ENCODE results near the gene SLC6A12. TPM values are rescaled to one million over a fixed set of nuclear protein-coding genes. Genes with fewer than 3 reads are reported as not detected.

SLC6A12 gene
- total RNA-seq, 1 donor = not detected

GRCh38 chr12:257521-258321 lies 43.8 kb upstream of the SLC6A12 start:
- H3K4me1 ChIP-seq (ENCODE audit: insufficient read depth, low read length) = no peaks in the 10 kb centered on the region
- no peaks in the 10 kb centered on the region for H4K20me1 ChIP-seq (ENCODE audit: insufficient read depth, low read length)
- no peak overlapping the region for H2AFZ ChIP-seq (ENCODE audit: low read length)
- no peak for TF ChIP-seq CTCF (IDR thresholded peaks at IDR 0.05; ENCODE audit: extremely low read depth, low read depth, low read length)
- no peak for DNase-seq (ENCODE audit: insufficient read length, low spot score, missing footprints)
- H3K36me3 ChIP-seq (ENCODE audit: insufficient read depth, low read length) = no peaks in the 10 kb centered on the region
- no peak overlapping the region for H3K27ac ChIP-seq (ENCODE audit: low read depth, low read length)
- H3K79me2 ChIP-seq (ENCODE audit: insufficient read depth, low read length) = no peaks in the 10 kb centered on the region
- H3K4me2 ChIP-seq (ENCODE audit: insufficient read depth, low read length) = no peak overlapping the region
- no peaks in the 10 kb centered on the region for H3K9me3 ChIP-seq (ENCODE audit: low read depth, low read length)
- peaks cover 57% of the 10 kb centered on the region for H3K27me3 ChIP-seq (ENCODE audit: insufficient read depth, low read length)
- H3K4me3 ChIP-seq (ENCODE audit: insufficient read depth, low read length) = no peak overlapping the region

- no peaks in the 10 kb centered on the region for H3K79me2 ChIP-seq (ENCODE audit: insufficient read depth, low read length)
- H3K9me3 ChIP-seq (ENCODE audit: low read depth, low read length) = no peaks in the 10 kb centered on the region
- H2AFZ ChIP-seq (ENCODE audit: low read length) = no peak overlapping the region
- TF ChIP-seq CTCF (IDR thresholded peaks at IDR 0.05; ENCODE audit: extremely low read depth, low read depth, low read length) = no peak
- H3K27ac ChIP-seq (ENCODE audit: low read depth, low read length) = no peak overlapping the region
- H3K4me3 ChIP-seq (ENCODE audit: insufficient read depth, low read length) = no peak overlapping the region
- no peak overlapping the region for H3K4me2 ChIP-seq (ENCODE audit: insufficient read depth, low read length)
- no peaks in the 10 kb centered on the region for H4K20me1 ChIP-seq (ENCODE audit: insufficient read depth, low read length)
- no peaks in the 10 kb centered on the region for H3K4me1 ChIP-seq (ENCODE audit: insufficient read depth, low read length)
- peaks cover 56% of the 10 kb centered on the region for H3K27me3 ChIP-seq (ENCODE audit: insufficient read depth, low read length)
- no peaks in the 10 kb centered on the region for H3K36me3 ChIP-seq (ENCODE audit: insufficient read depth, low read length)
- no peak for DNase-seq (ENCODE audit: insufficient read length, low spot score, missing footprints)
These were observed 43.0 kb upstream of the SLC6A12 start for GRCh38 chr12:256958-257357.

DNA sequence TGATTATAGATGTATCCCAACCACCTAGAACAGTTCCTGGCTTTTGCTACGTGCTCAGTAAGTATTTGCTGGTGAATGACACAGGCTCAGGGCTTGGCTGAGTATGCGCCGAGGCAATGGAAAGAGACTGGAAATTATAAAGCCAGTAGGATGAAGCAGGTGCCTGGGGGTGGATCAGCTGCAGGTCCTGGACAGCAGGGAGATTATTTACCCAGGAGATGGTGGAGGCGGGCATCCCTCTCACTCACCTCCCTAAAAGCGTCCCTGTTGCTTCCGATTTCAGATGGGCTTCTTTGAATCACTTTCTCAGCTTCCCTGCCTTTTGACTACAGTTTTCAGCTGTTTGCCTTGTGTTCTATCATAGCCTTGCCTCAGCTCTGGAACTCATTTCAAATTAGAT lies 42.3 kb upstream of the SLC6A12 start:
- Histone ChIP-seq H3K36me3 (ENCODE audit: insufficient read depth, low read length) (no peaks in the 10 kb centered on the region), H2AFZ (ENCODE audit: low read length) (no peak overlapping the region), H3K27me3 (ENCODE audit: insufficient read depth, low read length) (peaks cover 51% of the 10 kb centered on the region), H3K4me2 (ENCODE audit: insufficient read depth, low read length) (no peak overlapping the region), H3K9me3 (ENCODE audit: low read depth, low read length) (no peaks in the 10 kb centered on the region), H3K27ac (ENCODE audit: low read depth, low read length) (no peak overlapping the region), H3K4me1 (ENCODE audit: insufficient read depth, low read length) (no peaks in the 10 kb centered on the region), H3K79me2 (ENCODE audit: insufficient read depth, low read length) (no peaks in the 10 kb centered on the region), H4K20me1 (ENCODE audit: insufficient read depth, low read length) (no peaks in the 10 kb centered on the region), H3K4me3 (ENCODE audit: insufficient read depth, low read length) (no peak overlapping the region)
- TF ChIP-seq CTCF (IDR thresholded peaks at IDR 0.05; ENCODE audit: extremely low read depth, low read depth, low read length) = no peak
- DNase-seq (ENCODE audit: insufficient read length, low spot score, missing footprints) = no peak

DNA sequence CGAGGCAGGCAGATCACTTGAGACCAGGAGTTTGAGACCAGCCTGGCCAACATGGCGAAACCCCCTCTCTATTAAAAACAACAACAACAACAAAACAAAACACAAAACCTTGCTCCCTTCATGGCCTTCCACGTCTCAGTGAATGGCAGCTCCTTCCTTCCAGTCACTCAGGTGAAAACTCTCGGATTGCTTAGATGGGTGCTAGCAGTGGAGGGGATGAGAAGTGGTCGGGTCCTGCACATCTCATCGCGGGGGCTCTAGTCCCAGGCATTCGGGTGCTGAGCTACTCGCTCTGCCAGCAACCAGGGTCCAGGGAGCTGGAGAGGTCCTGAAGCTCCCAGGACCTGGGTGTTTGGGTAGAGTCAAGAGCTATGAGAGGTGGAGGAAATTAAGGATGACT lies 41.0 kb upstream of the SLC6A12 start:
- DNase-seq (ENCODE audit: insufficient read length, low spot score, missing footprints) = no peak
- Histone ChIP-seq H4K20me1 (ENCODE audit: insufficient read depth, low read length) (no peaks in the 10 kb centered on the region), H3K27me3 (ENCODE audit: insufficient read depth, low read length) (peaks cover 41% of the 10 kb centered on the region), H2AFZ (ENCODE audit: low read length) (no peak overlapping the region), H3K79me2 (ENCODE audit: insufficient read depth, low read length) (no peaks in the 10 kb centered on the region), H3K4me1 (ENCODE audit: insufficient read depth, low read length) (no peaks in the 10 kb centered on the region), H3K4me3 (ENCODE audit: insufficient read depth, low read length) (no peak overlapping the region), H3K4me2 (ENCODE audit: insufficient read depth, low read length) (no peak overlapping the region), H3K36me3 (ENCODE audit: insufficient read depth, low read length) (no peaks in the 10 kb centered on the region), H3K9me3 (ENCODE audit: low read depth, low read length) (no peaks in the 10 kb centered on the region), H3K27ac (ENCODE audit: low read depth, low read length) (no peak overlapping the region)
- no peak for TF ChIP-seq CTCF (IDR thresholded peaks at IDR 0.05; ENCODE audit: extremely low read depth, low read depth, low read length)
